ENCODE results near the gene RNFT2.

DNA sequence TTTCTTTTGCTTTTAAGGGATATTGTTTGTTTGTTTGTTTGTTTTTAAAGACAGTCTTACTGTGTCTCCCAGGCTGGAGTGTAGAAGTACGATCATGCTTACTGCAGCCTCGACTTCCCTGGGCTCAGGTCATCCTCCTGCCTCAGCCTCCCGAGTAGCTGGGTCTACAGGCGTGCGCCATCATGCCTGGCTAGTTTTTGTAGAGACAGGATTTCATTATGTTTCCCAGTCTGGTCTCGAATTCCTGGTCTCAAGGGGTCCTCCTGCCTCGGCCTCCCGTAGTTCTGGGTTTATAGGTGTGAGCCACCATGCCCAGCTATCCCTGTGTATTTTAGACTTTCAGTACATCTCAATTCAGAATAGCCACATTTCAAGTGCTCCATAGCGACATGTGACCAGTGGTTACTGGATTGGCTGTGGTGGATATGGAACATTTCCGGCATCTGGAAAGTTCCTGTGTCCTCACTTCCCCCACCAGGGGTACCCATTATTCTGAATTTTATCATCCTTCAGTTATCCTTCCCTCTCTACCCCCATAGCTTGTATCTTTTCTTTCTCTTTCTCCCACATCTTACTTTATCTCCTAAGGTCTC, 82.0 kb downstream of the RNFT2 start:
- no peak for TF ChIP-seq POLR2A (IDR thresholded peaks at IDR 0.05)
- TF ChIP-seq, protein P1, sequence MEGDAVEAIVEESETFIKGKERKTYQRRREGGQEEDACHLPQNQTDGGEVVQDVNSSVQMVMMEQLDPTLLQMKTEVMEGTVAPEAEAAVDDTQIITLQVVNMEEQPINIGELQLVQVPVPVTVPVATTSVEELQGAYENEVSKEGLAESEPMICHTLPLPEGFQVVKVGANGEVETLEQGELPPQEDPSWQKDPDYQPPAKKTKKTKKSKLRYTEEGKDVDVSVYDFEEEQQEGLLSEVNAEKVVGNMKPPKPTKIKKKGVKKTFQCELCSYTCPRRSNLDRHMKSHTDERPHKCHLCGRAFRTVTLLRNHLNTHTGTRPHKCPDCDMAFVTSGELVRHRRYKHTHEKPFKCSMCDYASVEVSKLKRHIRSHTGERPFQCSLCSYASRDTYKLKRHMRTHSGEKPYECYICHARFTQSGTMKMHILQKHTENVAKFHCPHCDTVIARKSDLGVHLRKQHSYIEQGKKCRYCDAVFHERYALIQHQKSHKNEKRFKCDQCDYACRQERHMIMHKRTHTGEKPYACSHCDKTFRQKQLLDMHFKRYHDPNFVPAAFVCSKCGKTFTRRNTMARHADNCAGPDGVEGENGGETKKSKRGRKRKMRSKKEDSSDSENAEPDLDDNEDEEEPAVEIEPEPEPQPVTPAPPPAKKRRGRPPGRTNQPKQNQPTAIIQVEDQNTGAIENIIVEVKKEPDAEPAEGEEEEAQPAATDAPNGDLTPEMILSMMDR (IDR thresholded peaks at IDR 0.05): no peak
